ENCODE results near the gene TEX26.

Gene TEX26

GRCh38 chr13:30982506-30982905 lies 50.0 kb downstream of the TEX26 start:
- no peak for DNase-seq

- no peak for DNase-seq
Observed at GRCh38 chr13:30982906-30983305, 50.5 kb downstream of the TEX26 start.

- DNase-seq = no peak
Observed at GRCh38 chr13:30983431-30983830, 51.0 kb downstream of the TEX26 start.

- no peak for DNase-seq
Observed at GRCh38 chr13:30984620-30985019, 52.2 kb downstream of the TEX26 start.

- no peak for DNase-seq
Observed at GRCh38 chr13:30985637-30986205, 53.3 kb downstream of the TEX26 start.

GRCh38 chr13:30991184-30991583 lies 58.7 kb downstream of the TEX26 start:
- no peak for DNase-seq

GRCh38 chr13:30991922-30992321 lies 59.5 kb downstream of the TEX26 start:
- DNase-seq = no peak

GRCh38 chr13:30995331-30995730 lies 62.9 kb downstream of the TEX26 start:
- DNase-seq = no peak

- DNase-seq = no peak
Observed at GRCh38 chr13:30997697-30998096, 65.2 kb downstream of the TEX26 start.

GRCh38 chr13:30998136-30999088 lies 66.0 kb downstream of the TEX26 start:
- no peak for DNase-seq

- no peak for DNase-seq
Observed at GRCh38 chr13:31000889-31001288, 68.4 kb downstream of the TEX26 start.

GRCh38 chr13:31001647-31002046 lies 69.2 kb downstream of the TEX26 start:
- no peak for DNase-seq

- DNase-seq = no peak
Observed at GRCh38 chr13:31005066-31005465, 72.6 kb downstream of the TEX26 start.

- DNase-seq = no peak
Observed at GRCh38 chr13:31007417-31007816, 75.0 kb downstream of the TEX26 start.

GRCh38 chr13:31008400-31009115 lies 76.1 kb downstream of the TEX26 start:
- DNase-seq = no peak

- no peak for DNase-seq
Observed at GRCh38 chr13:31009166-31009565, 76.7 kb downstream of the TEX26 start.

- no peak for DNase-seq
Observed at GRCh38 chr13:31010296-31010695, 77.8 kb downstream of the TEX26 start.

GRCh38 chr13:31011193-31011860 lies 78.9 kb downstream of the TEX26 start:
- no peak for DNase-seq

GRCh38 chr13:31011901-31012654 lies 79.6 kb downstream of the TEX26 start:
- no peak for DNase-seq

GRCh38 chr13:31012655-31013024 lies 80.2 kb downstream of the TEX26 start:
- DNase-seq = no peak

GRCh38 chr13:31014456-31014855 lies 82.0 kb downstream of the TEX26 start:
- DNase-seq = no peak

GRCh38 chr13:31015199-31015598 lies 82.7 kb downstream of the TEX26 start:
- DNase-seq = no peak
